BLaER1 (cell line): Measurements from ENCODE around the gene WASF1.
"Not testable (repeated sequence)": the region's sequence is repeated elsewhere in the genome, so short reads cannot be mapped to it uniquely, and the experiment has no call there.

Source experiments
- H3K27ac ChIP-seq: shearing (Covaris generic); formaldehyde crosslinking; 2 replicates; pipeline ENCODE4 v1.8.1; 2022
- H3K27me3 ChIP-seq: shearing (Covaris generic); formaldehyde crosslinking; 2 replicates; pipeline ENCODE4 v1.8.1; 2022
- H3K36me3 ChIP-seq: shearing (Covaris generic); formaldehyde crosslinking; 2 replicates; pipeline ENCODE4 v1.8.1; 2022
- H3K4me1 ChIP-seq: shearing (Covaris generic); formaldehyde crosslinking; 2 replicates; pipeline ENCODE4 v1.8.1; 2022
- H3K4me2 ChIP-seq: shearing (Covaris generic); formaldehyde crosslinking; 2 replicates; pipeline ENCODE4 v1.8.1; 2022
- H3K4me3 ChIP-seq: shearing (Covaris generic); formaldehyde crosslinking; 2 replicates; pipeline ENCODE4 v1.8.1; 2022
- H3K9ac ChIP-seq: shearing (Covaris generic); formaldehyde crosslinking; 2 replicates; pipeline ENCODE4 v1.8.1; 2022
- H3K9me3 ChIP-seq: shearing (Covaris generic); formaldehyde crosslinking; 2 replicates; pipeline ENCODE4 v1.8.1; 2022
- H4K20me1 ChIP-seq: shearing (Covaris generic); formaldehyde crosslinking; 2 replicates; pipeline ENCODE4 v1.8.1; 2022
- Cebpa-rat ChIP-seq: shearing (Covaris generic); IDR thresholded peaks from 2 replicates; pipeline ENCODE4 v1.8.1; 2022

The WASF1 gene

GRCh38 chr6:110128418-110128817 is 51.1 kb downstream of the WASF1 start:
- Histone ChIP-seq H3K9ac (no peak overlapping the region), H3K36me3 (peaks cover 42% of the 10 kb centered on the region), H3K27ac (no peak overlapping the region), H3K27me3 (no peaks in the 10 kb centered on the region), H3K9me3 (peaks cover 20% of the 10 kb centered on the region), H3K4me3 (no peak overlapping the region), H3K4me2 (no peak overlapping the region), H3K4me1 (peaks cover 19% of the 10 kb centered on the region), H4K20me1 (peaks cover 20% of the 10 kb centered on the region; the same call in 1 of the 2 replicates)
- TF ChIP-seq Cebpa-rat = no peak

GRCh38 chr6:110125361-110125760 is 54.1 kb downstream of the WASF1 start:
- H3K4me3 ChIP-seq = no peak overlapping the region
- no peak overlapping the region for H3K27ac ChIP-seq
- peaks cover 20% of the 10 kb centered on the region for H3K4me1 ChIP-seq
- no peaks in the 10 kb centered on the region for H3K27me3 ChIP-seq
- no peak for TF ChIP-seq Cebpa-rat
- H4K20me1 ChIP-seq = peaks cover 20% of the 10 kb centered on the region; the same call in 1 of the 2 replicates
- H3K4me2 ChIP-seq = no peak overlapping the region
- H3K9ac ChIP-seq = no peak overlapping the region
- H3K36me3 ChIP-seq = peaks cover 62% of the 10 kb centered on the region
- H3K9me3 ChIP-seq = peaks cover 46% of the 10 kb centered on the region

DNA sequence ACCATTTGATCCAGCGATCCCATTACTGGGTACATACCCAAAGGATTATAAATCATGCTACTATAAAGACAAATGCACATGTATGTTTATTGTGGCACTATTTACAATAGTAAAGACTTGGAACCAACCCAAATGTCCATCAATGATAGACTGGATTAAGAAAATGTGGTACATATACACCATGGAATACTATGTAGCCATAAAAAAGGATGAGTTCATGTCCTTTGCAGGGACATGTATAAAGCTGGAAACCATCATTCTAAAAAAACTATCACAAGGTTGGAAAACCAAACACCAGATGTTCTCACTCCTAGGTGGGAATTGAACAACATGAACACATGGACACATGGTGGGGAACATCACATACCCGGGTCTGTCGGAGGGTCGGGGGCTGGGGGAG is 57.8 kb downstream of the WASF1 start:
- Histone ChIP-seq H3K36me3 (peaks cover 64% of the 10 kb centered on the region), H3K4me1 (peaks cover 20% of the 10 kb centered on the region), H3K9me3 (peaks cover 46% of the 10 kb centered on the region)
- not testable (repeated sequence) for H3K9ac ChIP-seq, H4K20me1 ChIP-seq, H3K4me2 ChIP-seq, H3K27ac ChIP-seq, H3K4me3 ChIP-seq, H3K27me3 ChIP-seq

GRCh38 chr6:110116258-110116657 is 63.2 kb downstream of the WASF1 start:
- no peak overlapping the region for H3K4me2 ChIP-seq
- H3K4me1 ChIP-seq = no peaks in the 10 kb centered on the region
- H3K27ac ChIP-seq = no peak overlapping the region
- peaks cover 17% of the 10 kb centered on the region; the same call in 1 of the 2 replicates for H4K20me1 ChIP-seq
- no peak overlapping the region for H3K4me3 ChIP-seq
- H3K36me3 ChIP-seq = peaks cover 61% of the 10 kb centered on the region
- no peak for TF ChIP-seq Cebpa-rat
- H3K27me3 ChIP-seq = no peaks in the 10 kb centered on the region
- peaks cover 6% of the 10 kb centered on the region for H3K9me3 ChIP-seq
- H3K9ac ChIP-seq = no peak overlapping the region

- H3K9me3 ChIP-seq = no peaks in the 10 kb centered on the region; the same call in 1 of the 2 replicates
- no peak overlapping the region for H3K4me3 ChIP-seq
- H3K36me3 ChIP-seq = peaks cover 66% of the 10 kb centered on the region
- H3K27me3 ChIP-seq = no peaks in the 10 kb centered on the region
- H3K27ac ChIP-seq = no peak overlapping the region
- no peak overlapping the region for H3K4me2 ChIP-seq
- peaks cover 17% of the 10 kb centered on the region; the same call in 1 of the 2 replicates for H4K20me1 ChIP-seq
- no peak overlapping the region for H3K9ac ChIP-seq
- TF ChIP-seq Cebpa-rat = no peak
- H3K4me1 ChIP-seq = no peaks in the 10 kb centered on the region
Measured at GRCh38 chr6:110114004-110114403, 65.5 kb downstream of the WASF1 start.

DNA sequence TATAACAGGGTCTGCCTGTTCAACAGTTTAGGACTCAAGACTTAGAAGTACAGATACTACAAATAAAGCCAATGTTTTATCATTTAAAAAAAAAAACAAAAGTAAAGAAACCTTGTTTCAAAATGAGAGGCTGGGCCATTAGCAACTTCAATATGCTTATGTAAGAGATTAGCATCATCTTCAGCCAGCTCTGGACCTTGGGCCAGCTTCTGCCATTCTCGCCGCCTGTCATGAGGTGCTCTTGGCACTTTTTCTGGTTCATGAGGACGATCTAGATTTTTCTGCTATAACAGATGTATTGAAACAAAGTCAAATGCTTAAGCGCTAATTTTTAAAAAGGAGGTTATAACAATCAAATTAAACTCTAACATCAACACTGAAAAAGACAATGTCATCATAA is 74.2 kb downstream of the WASF1 start:
- Histone ChIP-seq H4K20me1 (no peaks in the 10 kb centered on the region), H3K4me3 (no peak overlapping the region), H3K4me2 (no peak overlapping the region), H3K27me3 (no peaks in the 10 kb centered on the region), H3K27ac (no peak overlapping the region), H3K4me1 (peaks cover 20% of the 10 kb centered on the region), H3K9ac (no peak overlapping the region), H3K9me3 (no peaks in the 10 kb centered on the region), H3K36me3 (peaks cover 81% of the 10 kb centered on the region)
- no peak for TF ChIP-seq Cebpa-rat

- H3K4me3 ChIP-seq = no peak overlapping the region
- no peaks in the 10 kb centered on the region for H3K27me3 ChIP-seq
- no peak for TF ChIP-seq Cebpa-rat
- H3K36me3 ChIP-seq = peaks cover 80% of the 10 kb centered on the region
- H3K4me1 ChIP-seq = peaks cover 20% of the 10 kb centered on the region
- H3K9ac ChIP-seq = no peak overlapping the region
- no peaks in the 10 kb centered on the region for H4K20me1 ChIP-seq
- H3K9me3 ChIP-seq = no peaks in the 10 kb centered on the region
- no peak overlapping the region for H3K27ac ChIP-seq
- H3K4me2 ChIP-seq = no peak overlapping the region
Measured at GRCh38 chr6:110103260-110103659, 76.2 kb downstream of the WASF1 start.

DNA sequence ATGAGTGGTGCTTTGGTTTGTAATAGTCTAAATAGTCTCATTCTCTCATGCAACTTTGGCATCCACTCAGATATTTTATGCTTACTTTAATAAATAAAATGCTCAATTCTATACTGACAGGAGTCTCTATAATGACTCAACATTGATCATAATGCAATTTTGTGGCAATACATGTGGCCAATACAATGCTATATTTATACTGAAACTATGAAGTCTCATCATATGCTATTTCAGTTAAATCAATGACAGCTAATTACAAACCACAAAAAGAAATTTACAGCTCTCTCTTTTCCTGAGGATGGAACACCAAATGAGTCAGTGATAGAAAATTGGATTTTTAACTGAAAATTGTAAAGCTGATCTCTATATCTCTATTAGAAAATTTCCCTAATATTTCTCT is 77.1 kb downstream of the WASF1 start:
- peaks cover 20% of the 10 kb centered on the region for H3K4me1 ChIP-seq
- H3K4me2 ChIP-seq = no peak overlapping the region
- no peaks in the 10 kb centered on the region for H4K20me1 ChIP-seq
- TF ChIP-seq Cebpa-rat = no peak
- H3K9ac ChIP-seq = no peak overlapping the region
- peaks cover 76% of the 10 kb centered on the region for H3K36me3 ChIP-seq
- H3K9me3 ChIP-seq = no peaks in the 10 kb centered on the region
- no peak overlapping the region for H3K4me3 ChIP-seq
- H3K27ac ChIP-seq = no peak overlapping the region
- no peaks in the 10 kb centered on the region for H3K27me3 ChIP-seq

GRCh38 chr6:110101885-110102284 is 77.6 kb downstream of the WASF1 start:
- TF ChIP-seq Cebpa-rat = no peak
- no peak overlapping the region for H3K9ac ChIP-seq
- no peaks in the 10 kb centered on the region for H3K27me3 ChIP-seq
- no peak overlapping the region for H3K4me2 ChIP-seq
- no peak overlapping the region for H3K4me3 ChIP-seq
- H3K36me3 ChIP-seq = peaks cover 74% of the 10 kb centered on the region
- peaks cover 20% of the 10 kb centered on the region for H3K4me1 ChIP-seq
- H3K9me3 ChIP-seq = no peaks in the 10 kb centered on the region
- H4K20me1 ChIP-seq = no peaks in the 10 kb centered on the region
- H3K27ac ChIP-seq = no peak overlapping the region

DNA sequence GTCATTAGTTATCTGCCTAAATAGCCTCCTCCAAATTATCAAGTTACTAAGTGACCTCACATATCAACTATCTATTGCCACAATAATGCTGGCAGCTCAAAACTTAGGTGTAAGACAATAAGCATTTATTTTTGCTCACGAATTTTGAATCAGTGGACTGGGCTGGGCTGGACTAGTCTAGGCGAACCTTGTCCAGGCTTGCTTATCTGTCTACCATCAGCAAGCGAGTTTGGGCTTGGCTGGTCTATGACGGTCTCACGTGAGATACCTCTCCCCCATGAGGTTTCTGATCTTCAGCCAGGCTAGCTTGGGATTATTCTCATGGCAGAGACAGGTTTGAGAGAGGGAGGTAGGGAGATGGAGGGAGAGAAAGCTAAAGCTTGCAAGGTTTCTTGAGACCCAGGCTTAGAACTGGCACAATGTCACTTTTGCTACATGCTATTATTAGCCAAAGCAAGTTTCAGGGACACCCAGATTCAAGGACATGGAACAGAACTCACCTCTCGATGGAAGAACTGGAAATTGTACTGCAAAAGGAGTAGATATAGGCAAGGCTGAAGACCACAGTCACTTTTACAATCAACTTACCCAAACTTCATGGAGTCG is 80.9 kb downstream of the WASF1 start:
- Histone ChIP-seq H3K27me3 (no peaks in the 10 kb centered on the region), H3K4me2 (no peak overlapping the region), H4K20me1 (no peaks in the 10 kb centered on the region), H3K9ac (no peak overlapping the region), H3K4me3 (no peak overlapping the region), H3K9me3 (no peaks in the 10 kb centered on the region), H3K27ac (no peak overlapping the region), H3K36me3 (peaks cover 47% of the 10 kb centered on the region), H3K4me1 (peaks cover 20% of the 10 kb centered on the region)
- TF ChIP-seq Cebpa-rat = no peak

GRCh38 chr6:110097443-110097842 is 82.0 kb downstream of the WASF1 start:
- Histone ChIP-seq H3K4me3 (no peak overlapping the region), H3K27ac (no peak overlapping the region), H3K9ac (no peak overlapping the region)

More at GRCh38 chr6:110097443-110097842, 82.0 kb downstream of the WASF1 start:
- no peak overlapping the region for H3K4me2 ChIP-seq
- H4K20me1 ChIP-seq = no peaks in the 10 kb centered on the region
- H3K4me1 ChIP-seq = peaks cover 9% of the 10 kb centered on the region
- peaks cover 40% of the 10 kb centered on the region for H3K36me3 ChIP-seq
- no peaks in the 10 kb centered on the region for H3K9me3 ChIP-seq
- H3K27me3 ChIP-seq = no peaks in the 10 kb centered on the region
- TF ChIP-seq Cebpa-rat = no peak
